Neural cell (in vitro differentiated cells): Measurements from ENCODE around the gene TAPBPL. TPM values are rescaled to one million over a fixed set of nuclear protein-coding genes. Genes with fewer than 3 reads are reported as not detected.

Experiments
- H2AFZ ChIP-seq: fragments of 200-600, 300-800 bp; sonication (generic), shearing (Covaris generic); 2 replicates; pipeline ENCODE4 v1.6.0; 2014; ENCODE audit warnings: low read depth, mild to moderate bottlenecking, antibody characterized with exemption, low read length, moderate library complexity
- H3F3A ChIP-seq: fragments of 200-600 bp; shearing (Covaris generic); 2 replicates; pipeline ENCODE4 v1.6.1; 2016; ENCODE audit warnings: mild to moderate bottlenecking, moderate library complexity, mixed read lengths, antibody characterized with exemption, low read length; ENCODE audit not compliant: insufficient read depth, poor library complexity, severe bottlenecking
- H3K27ac ChIP-seq: fragments of 200-600, 300-800 bp; sonication (generic), shearing (Covaris generic); 2 replicates; pipeline ENCODE4 v1.5.1; 2014; ENCODE audit warnings: mild to moderate bottlenecking, low read length, moderate library complexity
- H3K27me3 ChIP-seq: fragments of 300-800, 200-600 bp; sonication (generic), shearing (Covaris generic); 2 replicates; pipeline ENCODE4 v1.6.0; 2014; ENCODE audit warnings: mild to moderate bottlenecking, low read depth, low read length, moderate library complexity; ENCODE audit not compliant: insufficient read depth
- H3K36me3 ChIP-seq: fragments of 300-800, 200-600 bp; sonication (generic), shearing (Covaris generic); 2 replicates; pipeline ENCODE4 v1.5.1; 2014; ENCODE audit warnings: mild to moderate bottlenecking, antibody characterized with exemption, low read length, moderate library complexity; ENCODE audit not compliant: insufficient read depth
- H3K4me2 ChIP-seq: fragments of 300-800, 200-600 bp; sonication (generic), shearing (Covaris generic); 2 replicates; pipeline ENCODE4 v1.6.0; 2014; ENCODE audit warnings: mild to moderate bottlenecking, low read length
- H3K4me3 ChIP-seq: fragments of 300-800, 200-600 bp; sonication (generic), shearing (Covaris generic); 2 replicates; pipeline ENCODE4 v1.5.1; 2014; ENCODE audit warnings: mild to moderate bottlenecking, low read length, moderate library complexity
- H3K79me2 ChIP-seq: fragments of 200-600 bp; shearing (Covaris generic); replicated peaks from 2 replicates; pipeline ENCODE4 v1.6.0; 2014; ENCODE audit warnings: mild to moderate bottlenecking, low read length, moderate library complexity; ENCODE audit not compliant: insufficient read depth
- H3K9ac ChIP-seq: fragments of 300-800, 200-600 bp; sonication (generic), shearing (Covaris generic); 2 replicates; pipeline ENCODE4 v1.6.1; 2016; ENCODE audit warnings: mild to moderate bottlenecking, low read length, mixed read lengths
- H3K9me2 ChIP-seq: fragments of 200-600 bp; shearing (Covaris generic); 2 replicates; pipeline ENCODE4 v1.6.1; 2016; ENCODE audit warnings: mild to moderate bottlenecking, low read length, mixed read lengths; ENCODE audit not compliant: insufficient read depth
- H3K9me3 ChIP-seq: fragments of 200-600, 300-800 bp; sonication (generic), shearing (Covaris generic); 2 replicates; pipeline ENCODE4 v1.6.1; 2016; ENCODE audit warnings: mild to moderate bottlenecking, mixed run types, low read length, moderate library complexity, mixed read lengths
- H4K20me1 ChIP-seq: fragments of 200-600 bp; shearing (Covaris generic); 2 replicates; pipeline ENCODE4 v1.6.1; 2016; ENCODE audit warnings: mild to moderate bottlenecking, mixed run types; ENCODE audit not compliant: insufficient read depth
- EP300 ChIP-seq: fragments of 450-650 bp; conservative IDR thresholded peaks from 2 replicates; pipeline ENCODE4 v1.6.1; 2014; ENCODE audit warnings: antibody characterized with exemption, mild to moderate bottlenecking, moderate library complexity; ENCODE audit not compliant: poor library complexity, severe bottlenecking
- EZH2 ChIP-seq: fragments of 200-600, 300-800 bp; shearing (Covaris generic), sonication (generic); IDR thresholded peaks from 2 replicates; pipeline ENCODE4 v1.6.1; 2014; ENCODE audit warnings: antibody characterized with exemption, low read length, borderline replicate concordance, mild to moderate bottlenecking; ENCODE audit not compliant: insufficient read depth, poor library complexity, severe bottlenecking
- MXI1 ChIP-seq: fragments of 450-650 bp; conservative IDR thresholded peaks from 2 replicates; pipeline ENCODE4 v1.6.1; 2014; ENCODE audit warnings: antibody characterized with exemption, mild to moderate bottlenecking; ENCODE audit not compliant: poor library complexity, severe bottlenecking
- POLR2AphosphoS5 ChIP-seq: IDR thresholded peaks from 2 replicates; pipeline ENCODE4 v1.6.1; 2012
- RAD21 ChIP-seq: fragments of 450-650 bp; conservative IDR thresholded peaks from 2 replicates; pipeline ENCODE4 v1.6.1; 2014; ENCODE audit warnings: antibody characterized with exemption, mild to moderate bottlenecking, moderate library complexity
- SMC3 ChIP-seq: fragments of 450-650 bp; conservative IDR thresholded peaks from 2 replicates; pipeline ENCODE4 v1.6.1; 2014; ENCODE audit warnings: antibody characterized with exemption, mild to moderate bottlenecking, moderate library complexity; ENCODE audit not compliant: poor library complexity
- TAF1 ChIP-seq: IDR thresholded peaks from 2 replicates; pipeline ENCODE4 v1.6.1; 2012; ENCODE audit warnings: low read depth
- polyA plus RNA-seq: library from polyadenylated mRNA; depleted of rRNA; stranded (reverse); fragments of >200 nt; gene quantifications from 2 replicates; pipeline ENCODE4 v1.2.3, GENCODE V29; 2014
- TF ChIP-seq, protein P1 (sequence below): IDR thresholded peaks from 2 replicates; pipeline ENCODE4 v1.6.1; 2012; ENCODE audit warnings: borderline replicate concordance
- TF ChIP-seq, protein P2 (sequence below): fragments of 450-650 bp; IDR thresholded peaks from 2 replicates; pipeline ENCODE4 v1.5.1; 2014; ENCODE audit warnings: antibody characterized with exemption, mild to moderate bottlenecking, moderate library complexity; ENCODE audit not compliant: poor library complexity, severe bottlenecking

Gene TAPBPL
- polyA plus RNA-seq, 1 donor from 2014 or later: not detected

DNA sequence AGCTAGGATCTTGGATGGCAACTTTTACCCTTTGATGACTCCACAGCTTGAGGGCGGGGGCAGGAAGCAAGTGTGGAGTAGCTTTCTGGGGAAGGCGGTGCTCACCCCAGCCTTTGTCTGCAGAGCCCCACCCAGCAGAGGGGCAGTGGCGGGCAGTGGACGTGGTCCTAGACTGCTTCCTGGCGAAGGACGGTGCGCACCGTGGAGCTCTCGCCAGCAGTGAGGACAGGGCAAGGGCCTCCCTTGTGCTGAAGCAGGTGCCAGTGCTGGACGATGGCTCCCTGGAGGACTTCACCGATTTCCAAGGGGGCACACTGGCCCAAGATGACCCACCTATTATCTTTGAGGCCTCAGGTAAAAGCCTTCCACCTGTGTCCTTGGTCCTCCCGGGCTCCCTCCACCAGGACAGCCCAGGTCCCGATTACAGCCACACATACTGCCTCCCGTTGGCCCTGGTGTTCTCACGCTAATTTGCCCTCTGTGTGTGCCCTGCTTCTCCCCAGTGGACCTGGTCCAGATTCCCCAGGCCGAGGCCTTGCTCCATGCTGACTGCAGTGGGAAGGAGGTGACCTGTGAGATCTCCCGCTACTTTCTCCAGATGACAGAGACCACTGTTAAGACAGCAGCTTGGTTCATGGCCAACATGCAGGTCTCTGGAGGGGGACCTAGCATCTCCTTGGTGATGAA, 1.2 kb downstream of the TAPBPL start (continued):
- TF ChIP-seq, protein P1, sequence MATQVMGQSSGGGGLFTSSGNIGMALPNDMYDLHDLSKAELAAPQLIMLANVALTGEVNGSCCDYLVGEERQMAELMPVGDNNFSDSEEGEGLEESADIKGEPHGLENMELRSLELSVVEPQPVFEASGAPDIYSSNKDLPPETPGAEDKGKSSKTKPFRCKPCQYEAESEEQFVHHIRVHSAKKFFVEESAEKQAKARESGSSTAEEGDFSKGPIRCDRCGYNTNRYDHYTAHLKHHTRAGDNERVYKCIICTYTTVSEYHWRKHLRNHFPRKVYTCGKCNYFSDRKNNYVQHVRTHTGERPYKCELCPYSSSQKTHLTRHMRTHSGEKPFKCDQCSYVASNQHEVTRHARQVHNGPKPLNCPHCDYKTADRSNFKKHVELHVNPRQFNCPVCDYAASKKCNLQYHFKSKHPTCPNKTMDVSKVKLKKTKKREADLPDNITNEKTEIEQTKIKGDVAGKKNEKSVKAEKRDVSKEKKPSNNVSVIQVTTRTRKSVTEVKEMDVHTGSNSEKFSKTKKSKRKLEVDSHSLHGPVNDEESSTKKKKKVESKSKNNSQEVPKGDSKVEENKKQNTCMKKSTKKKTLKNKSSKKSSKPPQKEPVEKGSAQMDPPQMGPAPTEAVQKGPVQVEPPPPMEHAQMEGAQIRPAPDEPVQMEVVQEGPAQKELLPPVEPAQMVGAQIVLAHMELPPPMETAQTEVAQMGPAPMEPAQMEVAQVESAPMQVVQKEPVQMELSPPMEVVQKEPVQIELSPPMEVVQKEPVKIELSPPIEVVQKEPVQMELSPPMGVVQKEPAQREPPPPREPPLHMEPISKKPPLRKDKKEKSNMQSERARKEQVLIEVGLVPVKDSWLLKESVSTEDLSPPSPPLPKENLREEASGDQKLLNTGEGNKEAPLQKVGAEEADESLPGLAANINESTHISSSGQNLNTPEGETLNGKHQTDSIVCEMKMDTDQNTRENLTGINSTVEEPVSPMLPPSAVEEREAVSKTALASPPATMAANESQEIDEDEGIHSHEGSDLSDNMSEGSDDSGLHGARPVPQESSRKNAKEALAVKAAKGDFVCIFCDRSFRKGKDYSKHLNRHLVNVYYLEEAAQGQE: no peak

DNA sequence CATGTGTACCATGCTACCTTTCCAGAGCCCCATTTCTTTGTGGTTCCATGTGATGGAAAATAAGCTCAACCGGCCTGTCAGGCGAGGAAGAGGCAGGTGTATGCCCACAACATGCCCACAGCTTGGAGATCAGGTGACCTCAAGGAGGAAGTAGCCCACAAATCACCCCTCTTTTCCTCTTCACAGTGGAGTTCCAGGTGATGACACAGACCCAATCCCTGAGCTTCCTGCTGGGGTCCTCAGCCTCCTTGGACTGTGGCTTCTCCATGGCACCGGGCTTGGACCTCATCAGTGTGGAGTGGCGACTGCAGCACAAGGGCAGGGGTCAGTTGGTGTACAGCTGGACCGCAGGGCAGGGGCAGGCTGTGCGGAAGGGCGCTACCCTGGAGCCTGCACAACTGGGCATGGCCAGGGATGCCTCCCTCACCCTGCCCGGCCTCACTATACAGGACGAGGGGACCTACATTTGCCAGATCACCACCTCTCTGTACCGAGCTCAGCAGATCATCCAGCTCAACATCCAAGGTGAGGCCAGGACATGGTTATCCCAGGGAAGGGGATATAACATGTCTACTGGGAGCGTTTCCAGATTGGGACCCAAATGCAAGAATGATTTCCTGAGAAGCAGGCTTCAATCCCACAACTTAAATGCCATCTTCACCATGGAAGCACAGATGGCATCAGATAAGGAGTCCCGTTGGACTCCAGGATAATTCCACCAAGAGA, 5.5 kb downstream of the TAPBPL start:
- Histone ChIP-seq H3K27ac (no peak overlapping the region), H3K79me2 (no peaks in the 10 kb centered on the region), H4K20me1 (no peaks in the 10 kb centered on the region), H3K36me3 (no peaks in the 10 kb centered on the region), H3K9me3 (no peaks in the 10 kb centered on the region), H3K4me2 (no peak overlapping the region), H3K27me3 (no peaks in the 10 kb centered on the region), H3K4me3 (no peak overlapping the region), H3K9ac (no peak overlapping the region), H3F3A (no peaks in the 10 kb centered on the region), H3K9me2 (no peaks in the 10 kb centered on the region), H2AFZ (no peak overlapping the region)
- TF ChIP-seq EP300 (no peak), TAF1 (no peak), MXI1 (no peak), SMC3 (no peak), RAD21 (no peak), POLR2AphosphoS5 (no peak), EZH2 (no peak)
- TF ChIP-seq, protein P2, sequence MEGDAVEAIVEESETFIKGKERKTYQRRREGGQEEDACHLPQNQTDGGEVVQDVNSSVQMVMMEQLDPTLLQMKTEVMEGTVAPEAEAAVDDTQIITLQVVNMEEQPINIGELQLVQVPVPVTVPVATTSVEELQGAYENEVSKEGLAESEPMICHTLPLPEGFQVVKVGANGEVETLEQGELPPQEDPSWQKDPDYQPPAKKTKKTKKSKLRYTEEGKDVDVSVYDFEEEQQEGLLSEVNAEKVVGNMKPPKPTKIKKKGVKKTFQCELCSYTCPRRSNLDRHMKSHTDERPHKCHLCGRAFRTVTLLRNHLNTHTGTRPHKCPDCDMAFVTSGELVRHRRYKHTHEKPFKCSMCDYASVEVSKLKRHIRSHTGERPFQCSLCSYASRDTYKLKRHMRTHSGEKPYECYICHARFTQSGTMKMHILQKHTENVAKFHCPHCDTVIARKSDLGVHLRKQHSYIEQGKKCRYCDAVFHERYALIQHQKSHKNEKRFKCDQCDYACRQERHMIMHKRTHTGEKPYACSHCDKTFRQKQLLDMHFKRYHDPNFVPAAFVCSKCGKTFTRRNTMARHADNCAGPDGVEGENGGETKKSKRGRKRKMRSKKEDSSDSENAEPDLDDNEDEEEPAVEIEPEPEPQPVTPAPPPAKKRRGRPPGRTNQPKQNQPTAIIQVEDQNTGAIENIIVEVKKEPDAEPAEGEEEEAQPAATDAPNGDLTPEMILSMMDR: no peak
- TF ChIP-seq, protein P1: no peak
